Activated naive CD8-positive, alpha-beta T cell treated with anti-CD3 and anti-CD28 coated beads for 36 hours (primary cell): ENCODE data around the gene ALG2. TPM values are rescaled to one million over a fixed set of nuclear protein-coding genes. Genes with fewer than 3 reads are reported as not detected.
"Not testable (repeated sequence)": the region's sequence is repeated elsewhere in the genome, so short reads cannot be mapped to it uniquely, and the experiment has no call there.

Experiments
- DNase-seq: peaks from one replicate; pipeline ENCODE4 v3.0.0; 2021
- H3K27ac Mint-ChIP-seq: one replicate; pipeline ENCODE4 v1.8.0; 2022; ENCODE audit warnings: mild to moderate bottlenecking, moderate library complexity, mixed read lengths
- H3K27me3 Mint-ChIP-seq: one replicate; pipeline ENCODE4 v1.8.0; 2022; ENCODE audit warnings: mild to moderate bottlenecking, mixed read lengths
- H3K36me3 Mint-ChIP-seq: one replicate; pipeline ENCODE4 v1.8.0; 2021; ENCODE audit warnings: mild to moderate bottlenecking, mixed read lengths
- H3K4me1 Mint-ChIP-seq: one replicate; pipeline ENCODE4 v1.8.0; 2021; ENCODE audit warnings: mixed read lengths
- H3K4me3 Mint-ChIP-seq: one replicate; pipeline ENCODE4 v1.8.0; 2022; ENCODE audit warnings: mild to moderate bottlenecking, moderate library complexity, mixed read lengths
- H3K9me3 Mint-ChIP-seq: one replicate; pipeline ENCODE4 v1.8.0; 2022; ENCODE audit warnings: mixed read lengths
- total RNA-seq, 2 experiments: library from RNA; stranded (reverse); gene quantifications; one replicate each; pipeline ENCODE4 v1.2.3, GENCODE V29; 2021

ALG2 gene
- total RNA-seq, 2 experiments from 2014 or later = 27.3 to 30.3 TPM

GRCh38 chr9:99249619-99250018, 27.9 kb upstream of the ALG2 start:
- H3K4me1 Mint-ChIP-seq = peaks cover 31% of the 10 kb centered on the region
- H3K36me3 Mint-ChIP-seq = peaks cover 4% of the 10 kb centered on the region
- no peak for DNase-seq
- no peaks in the 10 kb centered on the region for H3K27me3 Mint-ChIP-seq
- H3K4me3 Mint-ChIP-seq = no peak overlapping the region
- H3K27ac Mint-ChIP-seq = peak overlapping the region; percentile 23
- H3K9me3 Mint-ChIP-seq = no peaks in the 10 kb centered on the region

- Mint-ChIP-seq H3K36me3 (peaks cover 20% of the 10 kb centered on the region), H3K27me3 (no peaks in the 10 kb centered on the region), H3K4me1 (peaks cover 7% of the 10 kb centered on the region), H3K9me3 (peaks cover 3% of the 10 kb centered on the region), H3K27ac (peak overlapping the region; percentile 32), H3K4me3 (no peak overlapping the region)
- DNase-seq = no peak
Observed at GRCh38 chr9:99244344-99245260, 22.9 kb upstream of the ALG2 start.

GRCh38 chr9:99241106-99241505, 19.4 kb upstream of the ALG2 start:
- Mint-ChIP-seq H3K27ac (no peak overlapping the region), H3K27me3 (no peaks in the 10 kb centered on the region), H3K9me3 (peaks cover 5% of the 10 kb centered on the region), H3K4me1 (peaks cover 14% of the 10 kb centered on the region), H3K36me3 (peaks cover 33% of the 10 kb centered on the region), H3K4me3 (no peak overlapping the region)
- no peak for DNase-seq

- H3K9me3 Mint-ChIP-seq = peaks cover 5% of the 10 kb centered on the region
- no peak overlapping the region for H3K4me3 Mint-ChIP-seq
- H3K4me1 Mint-ChIP-seq = peaks cover 18% of the 10 kb centered on the region
- H3K27me3 Mint-ChIP-seq = no peaks in the 10 kb centered on the region
- no peak overlapping the region for H3K27ac Mint-ChIP-seq
- H3K36me3 Mint-ChIP-seq = peaks cover 33% of the 10 kb centered on the region
- DNase-seq = no peak
Observed at GRCh38 chr9:99239341-99240060, 17.8 kb upstream of the ALG2 start.

- Mint-ChIP-seq H3K4me3 (no peak overlapping the region), H3K9me3 (peaks cover 5% of the 10 kb centered on the region), H3K27me3 (no peaks in the 10 kb centered on the region), H3K4me1 (peaks cover 18% of the 10 kb centered on the region), H3K36me3 (peaks cover 27% of the 10 kb centered on the region), H3K27ac (no peak overlapping the region)
- DNase-seq = no peak
Observed at GRCh38 chr9:99238331-99238730, 16.6 kb upstream of the ALG2 start.

- H3K27ac Mint-ChIP-seq, H3K27me3 Mint-ChIP-seq, DNase-seq, H3K9me3 Mint-ChIP-seq, H3K4me3 Mint-ChIP-seq: not testable (repeated sequence)
- peaks cover 22% of the 10 kb centered on the region for H3K36me3 Mint-ChIP-seq
- peaks cover 18% of the 10 kb centered on the region for H3K4me1 Mint-ChIP-seq
Observed at GRCh38 chr9:99237849-99238248, 16.1 kb upstream of the ALG2 start.

- H3K27ac Mint-ChIP-seq = no peak overlapping the region
- peaks cover 2% of the 10 kb centered on the region for H3K9me3 Mint-ChIP-seq
- H3K27me3 Mint-ChIP-seq = no peaks in the 10 kb centered on the region
- no peak overlapping the region for H3K4me3 Mint-ChIP-seq
- DNase-seq = no peak
- H3K4me1 Mint-ChIP-seq = peaks cover 18% of the 10 kb centered on the region
- H3K36me3 Mint-ChIP-seq = peaks cover 18% of the 10 kb centered on the region
Observed at GRCh38 chr9:99237356-99237755, 15.6 kb upstream of the ALG2 start.

GRCh38 chr9:99235926-99236634, 14.3 kb upstream of the ALG2 start:
- Mint-ChIP-seq H3K9me3 (peaks cover 2% of the 10 kb centered on the region), H3K27ac (peak overlapping the region; percentile 78), H3K4me3 (no peak overlapping the region), H3K27me3 (no peaks in the 10 kb centered on the region), H3K36me3 (peaks cover 22% of the 10 kb centered on the region), H3K4me1 (peaks cover 18% of the 10 kb centered on the region)
- DNase-seq = peak; percentile 36

GRCh38 chr9:99235069-99235468, 13.3 kb upstream of the ALG2 start:
- H3K27me3 Mint-ChIP-seq = no peaks in the 10 kb centered on the region
- no peak for DNase-seq
- H3K9me3 Mint-ChIP-seq = peaks cover 2% of the 10 kb centered on the region
- H3K4me3 Mint-ChIP-seq = no peak overlapping the region
- peaks cover 26% of the 10 kb centered on the region for H3K36me3 Mint-ChIP-seq
- peaks cover 16% of the 10 kb centered on the region for H3K4me1 Mint-ChIP-seq
- no peak overlapping the region for H3K27ac Mint-ChIP-seq

GRCh38 chr9:99234618-99235017, 12.9 kb upstream of the ALG2 start:
- no peak overlapping the region for H3K27ac Mint-ChIP-seq
- no peak overlapping the region for H3K4me3 Mint-ChIP-seq
- peaks cover 25% of the 10 kb centered on the region for H3K36me3 Mint-ChIP-seq
- no peaks in the 10 kb centered on the region for H3K27me3 Mint-ChIP-seq
- peaks cover 16% of the 10 kb centered on the region for H3K4me1 Mint-ChIP-seq
- DNase-seq = no peak
- peaks cover 2% of the 10 kb centered on the region for H3K9me3 Mint-ChIP-seq

GRCh38 chr9:99231711-99232110, 10.0 kb upstream of the ALG2 start:
- no peak overlapping the region for H3K4me3 Mint-ChIP-seq
- no peaks in the 10 kb centered on the region for H3K9me3 Mint-ChIP-seq
- no peaks in the 10 kb centered on the region for H3K27me3 Mint-ChIP-seq
- H3K36me3 Mint-ChIP-seq = peaks cover 13% of the 10 kb centered on the region
- no peak overlapping the region for H3K27ac Mint-ChIP-seq
- peaks cover 15% of the 10 kb centered on the region for H3K4me1 Mint-ChIP-seq
- DNase-seq = peak; percentile 38

GRCh38 chr9:99230206-99230605, 8.5 kb upstream of the ALG2 start:
- Mint-ChIP-seq H3K9me3 (no peaks in the 10 kb centered on the region), H3K27ac (no peak overlapping the region), H3K36me3 (peaks cover 19% of the 10 kb centered on the region), H3K4me1 (peaks cover 10% of the 10 kb centered on the region), H3K27me3 (no peaks in the 10 kb centered on the region), H3K4me3 (no peak overlapping the region)
- DNase-seq = no peak

- DNase-seq = no peak
- Mint-ChIP-seq H3K9me3 (no peaks in the 10 kb centered on the region), H3K4me1 (peaks cover 32% of the 10 kb centered on the region), H3K27ac (no peak overlapping the region), H3K4me3 (no peak overlapping the region), H3K36me3 (peaks cover 33% of the 10 kb centered on the region), H3K27me3 (no peaks in the 10 kb centered on the region)
Observed at GRCh38 chr9:99226054-99226453, 4.3 kb upstream of the ALG2 start.

GRCh38 chr9:99224445-99224844, 2.7 kb upstream of the ALG2 start:
- Mint-ChIP-seq H3K4me3 (no peak overlapping the region), H3K27ac (no peak overlapping the region), H3K9me3 (no peaks in the 10 kb centered on the region), H3K4me1 (peaks cover 44% of the 10 kb centered on the region), H3K27me3 (no peaks in the 10 kb centered on the region), H3K36me3 (peaks cover 38% of the 10 kb centered on the region)
- DNase-seq = no peak
